GM18861 (cell line): ENCODE measurements around the gene TYMP.

Source experiments
- ATAC-seq: cut with Tn5 transposase; IDR thresholded peaks from one replicate; pipeline ENCODE4 v1.9.1; 2021; ENCODE audit not compliant: unreplicated experiment

TYMP gene

DNA sequence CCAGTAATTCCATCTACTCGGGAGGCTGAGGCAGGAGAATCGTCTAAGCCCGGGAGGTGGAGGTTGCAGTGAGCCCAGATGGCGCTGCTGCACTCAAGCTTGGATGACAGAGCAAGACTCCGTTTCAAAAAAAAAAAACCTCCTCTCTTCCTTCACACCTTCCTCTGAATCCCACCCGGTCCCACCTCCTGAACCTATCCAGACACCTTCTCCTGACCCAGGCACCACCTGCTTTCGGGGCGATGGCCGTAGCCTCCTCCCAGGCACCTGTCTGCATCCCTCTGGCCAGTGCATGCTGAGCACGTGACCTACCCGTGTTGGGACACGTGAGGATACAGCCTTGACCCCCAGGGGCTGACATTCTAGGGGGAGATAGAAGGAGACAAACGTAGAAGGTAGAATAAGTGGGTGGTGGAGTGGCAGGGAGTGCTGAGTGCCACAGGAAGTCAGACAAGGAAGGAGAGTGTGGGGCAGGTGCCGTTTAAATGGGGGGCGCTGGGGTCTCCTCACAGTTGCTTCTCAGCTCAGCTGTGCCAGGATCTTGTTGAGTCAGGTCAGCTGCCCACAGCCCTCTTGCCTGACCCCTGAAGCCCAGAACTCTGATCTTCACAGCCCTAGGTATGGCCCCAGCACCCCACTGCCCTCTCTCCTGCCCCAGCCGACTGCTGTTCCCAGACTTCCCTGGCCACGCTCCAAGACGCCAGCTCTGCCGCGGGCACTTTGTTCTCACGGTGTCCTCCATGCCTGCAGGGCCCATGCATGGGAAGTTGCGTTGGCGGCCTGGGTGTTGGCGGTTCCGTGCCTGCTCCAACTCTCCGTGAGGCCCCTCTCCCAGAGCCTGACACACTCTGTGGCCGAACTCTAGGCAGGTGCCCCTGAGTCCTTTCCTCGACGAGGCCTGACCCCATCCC, 44.3 kb downstream of the TYMP start:
- ATAC-seq = no peak

- no peak for ATAC-seq
These were observed 45.6 kb downstream of the TYMP start for GRCh38 chr22:50483977-50484853.

GRCh38 chr22:50483556-50483955, 46.3 kb downstream of the TYMP start:
- ATAC-seq = no peak

- no peak for ATAC-seq
These were observed 46.7 kb downstream of the TYMP start for GRCh38 chr22:50483106-50483505.

GRCh38 chr22:50482107-50483074, 47.4 kb downstream of the TYMP start:
- ATAC-seq = no peak

DNA sequence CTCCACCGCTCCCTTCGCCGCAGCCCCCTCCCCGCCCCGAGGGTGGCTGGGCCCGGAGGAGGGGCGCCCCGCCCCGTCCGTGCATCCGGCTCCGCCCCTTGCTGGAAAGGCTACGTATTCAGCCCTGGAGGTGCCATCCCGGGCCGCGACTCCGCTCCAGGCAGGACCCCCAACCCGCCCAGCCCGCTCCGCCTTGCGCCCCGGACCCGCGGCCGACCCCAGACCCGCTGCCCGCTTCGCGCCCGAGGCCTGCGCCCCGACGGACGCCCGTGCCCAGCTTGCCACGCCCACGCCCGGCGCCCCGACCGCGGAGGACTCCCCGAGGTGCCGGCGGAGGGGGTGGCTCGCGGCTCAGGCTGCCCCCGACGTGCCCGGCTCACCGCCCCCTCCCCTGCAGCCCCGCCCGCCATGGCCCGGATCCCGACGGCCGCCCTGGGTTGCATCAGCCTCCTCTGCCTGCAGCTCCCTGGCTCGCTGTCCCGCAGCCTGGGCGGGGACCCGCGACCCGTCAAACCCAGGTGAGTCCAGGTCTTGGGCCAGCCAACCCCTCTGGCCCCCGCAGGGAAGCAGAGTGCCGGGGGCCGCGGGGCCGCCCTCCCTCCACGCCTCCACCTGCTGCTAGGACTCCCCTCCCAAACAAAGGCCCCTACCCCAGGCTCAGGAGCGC, 48.2 kb downstream of the TYMP start, which contains the start of gene ADM2:
Gene ADM2 (plus strand): TSS at position 104 of the 667 bp plus-strand sequence. CDS start 305 bp downstream, at position 409.
- no peak for ATAC-seq

GRCh38 chr22:50481045-50481439, 48.8 kb downstream of the TYMP start:
- ATAC-seq = no peak

- no peak for ATAC-seq
These were observed 50.1 kb downstream of the TYMP start for GRCh38 chr22:50479721-50480120.

DNA sequence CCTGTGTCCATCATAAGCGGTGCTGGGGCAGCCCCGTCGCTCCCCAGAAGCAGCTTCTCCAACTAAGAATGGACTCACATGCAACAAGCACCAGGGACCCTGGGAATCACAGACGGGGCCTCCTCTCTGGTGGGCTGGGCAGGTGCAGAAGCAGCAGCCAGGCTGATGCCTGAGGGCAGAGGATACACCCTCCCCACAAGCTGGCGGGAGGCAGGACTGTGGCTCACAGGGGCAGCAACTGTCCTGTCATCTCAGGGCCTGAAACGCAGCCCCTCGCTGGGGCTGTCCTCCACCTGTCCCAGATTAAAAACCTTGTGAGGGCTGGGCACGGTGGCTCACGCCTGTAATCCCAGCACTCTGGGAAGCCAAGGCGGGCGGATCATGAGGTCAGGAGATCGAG, 51.9 kb downstream of the TYMP start:
- no peak for ATAC-seq

DNA sequence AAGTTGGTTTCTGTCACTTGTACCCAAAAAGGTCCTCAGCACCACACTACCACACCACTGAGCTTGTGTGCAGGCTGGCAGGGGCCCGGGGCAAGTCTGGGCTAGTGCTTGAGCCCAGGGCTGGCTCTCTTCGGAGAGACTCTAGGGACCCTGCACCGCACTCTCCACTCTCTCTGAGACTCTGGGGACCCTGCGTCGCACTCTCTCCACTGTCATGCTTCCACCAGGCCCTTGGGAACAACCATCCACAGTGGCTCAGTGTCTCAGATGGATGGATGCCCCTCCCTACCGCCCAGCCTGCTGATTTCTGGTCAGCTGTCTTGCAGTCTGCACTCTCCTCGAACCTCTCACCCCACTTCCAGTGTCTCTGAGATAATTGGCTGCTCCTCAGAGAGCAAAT, 52.9 kb downstream of the TYMP start:
- ATAC-seq = no peak
